ENCODE results near the gene PYHIN1.

- TF ChIP-seq POLR2A (IDR thresholded peaks at IDR 0.05; ENCODE audit: low read length) (no peak), EP300 (IDR thresholded peaks at IDR 0.05) (no peak), CTCF (IDR thresholded peaks at IDR 0.05) (no peak), HMGXB4 (CRISPR knock-in tag; IDR thresholded peaks at IDR 0.05; ENCODE audit: borderline replicate concordance) (no peak), CEBPB (IDR thresholded peaks at IDR 0.05) (no peak), HOXA7 (CRISPR knock-in tag; IDR thresholded peaks at IDR 0.05) (no peak), RFX5 (IDR thresholded peaks at IDR 0.05) (no peak), GATA3 (IDR thresholded peaks at IDR 0.05; ENCODE audit: borderline replicate concordance) (no peak), BHLHE40 (IDR thresholded peaks at IDR 0.05; ENCODE audit: low read depth, low read length) (no peak), NFE2L2 (conservative IDR thresholded peaks at IDR 0.05; ENCODE audit: low read length) (no peak)
Observed at GRCh38 chr1:158901623-158902022, 29.7 kb upstream of the PYHIN1 start.

Data from A549 (cell line).